Measurements from ENCODE around the gene C1orf210.

Gene C1orf210

GRCh38 chr1:43293176-43293575 lies 7.8 kb upstream of the C1orf210 start:
- DNase-seq, result no peak

GRCh38 chr1:43292679-43293078 lies 7.3 kb upstream of the C1orf210 start:
- no peak for DNase-seq

- DNase-seq, result no peak
Measured at GRCh38 chr1:43292216-43292615, 6.8 kb upstream of the C1orf210 start.

- DNase-seq, result no peak
Measured at GRCh38 chr1:43288785-43289706, 3.7 kb upstream of the C1orf210 start.

GRCh38 chr1:43288058-43288784 lies 2.8 kb upstream of the C1orf210 start:
- DNase-seq, result peak in 1 of 2 experiments; percentile 26

GRCh38 chr1:43286533-43286932 lies 1.2 kb upstream of the C1orf210 start:
- DNase-seq, result no peak

GRCh38 chr1:43286115-43286514 lies 734 bp upstream of the C1orf210 start:
- no peak for DNase-seq

- DNase-seq, result no peak
Measured at GRCh38 chr1:43284546-43285110, 753 bp downstream of the C1orf210 start.

GRCh38 chr1:43284065-43284464 lies 1.3 kb downstream of the C1orf210 start:
- DNase-seq, result no peak

- DNase-seq, result no peak
Measured at GRCh38 chr1:43282220-43283195, 2.9 kb downstream of the C1orf210 start.

- DNase-seq, result no peak
Measured at GRCh38 chr1:43280692-43281091, 4.7 kb downstream of the C1orf210 start.

DNA sequence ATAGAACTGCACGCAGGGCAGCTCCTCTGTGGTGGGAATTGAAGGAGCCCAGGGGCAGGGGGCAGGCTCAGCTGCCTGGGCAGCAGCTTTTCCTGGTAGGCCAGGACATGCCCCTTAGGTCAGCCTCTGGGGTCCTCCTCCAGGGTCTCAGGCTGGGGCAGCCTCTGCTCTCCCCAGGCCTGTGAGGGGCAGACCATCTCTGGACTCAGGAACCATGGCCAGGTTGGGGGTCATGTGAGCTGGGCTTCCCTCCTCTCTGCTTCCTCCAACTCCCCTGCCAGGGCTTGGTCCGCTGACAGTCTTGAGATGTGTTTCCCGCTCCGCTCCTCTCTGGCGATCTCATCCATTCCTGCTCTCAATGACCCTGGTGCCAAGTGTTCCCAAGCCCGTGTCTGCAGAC lies 5.7 kb downstream of the C1orf210 start:
- no peak for DNase-seq

DNA sequence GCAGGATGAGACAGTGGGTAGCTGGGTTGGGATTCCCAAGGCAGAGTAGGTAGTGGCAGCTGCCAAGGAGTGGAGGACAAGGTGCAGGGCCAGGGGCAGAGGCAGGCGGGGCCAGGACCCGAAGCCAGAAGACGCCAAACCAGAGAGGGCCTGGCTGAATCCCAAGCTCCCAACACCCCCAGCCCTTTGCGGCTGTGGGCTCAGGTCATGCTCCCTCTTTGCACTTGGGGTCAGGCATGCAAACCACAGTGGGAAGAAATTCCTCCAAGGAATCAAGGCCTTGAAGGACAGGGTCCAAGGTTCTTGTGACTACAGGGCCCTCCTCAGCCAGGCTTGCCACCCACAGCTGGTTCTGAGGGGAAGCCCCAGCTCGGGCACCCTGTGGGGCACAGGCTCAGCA lies 6.2 kb downstream of the C1orf210 start:
- DNase-seq, result no peak

DNA sequence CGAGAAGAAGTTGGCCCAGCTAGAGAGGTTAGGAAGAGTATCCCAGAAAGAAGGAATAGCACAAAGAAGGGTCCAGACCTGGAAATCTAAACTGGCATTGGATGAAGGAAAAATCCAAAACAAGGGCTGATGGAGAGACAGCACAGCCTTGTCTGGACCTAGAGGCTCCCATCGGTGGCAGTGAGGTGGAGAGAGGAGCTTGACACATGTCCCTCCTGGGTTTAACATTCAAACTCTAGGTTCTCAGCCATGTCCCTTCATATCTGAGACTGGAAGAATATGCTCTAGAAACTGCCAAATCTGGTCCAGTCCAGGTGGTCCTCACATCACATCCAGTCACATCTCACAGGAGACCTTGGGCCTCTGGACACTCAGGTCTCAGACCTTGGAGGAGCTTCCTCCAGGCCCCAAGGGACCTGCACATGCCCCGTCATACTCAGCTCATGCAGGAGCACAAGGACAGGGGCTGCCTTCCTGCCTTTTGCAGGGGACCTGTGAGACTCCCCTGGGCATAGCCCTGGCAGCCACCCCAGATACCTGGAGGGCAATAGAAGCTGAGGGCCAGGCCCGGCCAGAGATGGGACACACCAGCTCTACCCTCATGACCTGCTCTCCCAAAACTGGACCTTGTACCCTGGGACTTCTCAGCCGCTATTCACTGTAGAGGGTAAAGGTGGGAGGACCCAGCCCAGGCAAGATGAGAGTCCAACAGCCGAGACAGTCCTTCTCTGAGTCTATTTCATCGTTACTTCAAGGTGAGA lies 8.1 kb downstream of the C1orf210 start:
- no peak for DNase-seq

GRCh38 chr1:43276673-43277072 lies 8.7 kb downstream of the C1orf210 start:
- DNase-seq, result no peak

DNA sequence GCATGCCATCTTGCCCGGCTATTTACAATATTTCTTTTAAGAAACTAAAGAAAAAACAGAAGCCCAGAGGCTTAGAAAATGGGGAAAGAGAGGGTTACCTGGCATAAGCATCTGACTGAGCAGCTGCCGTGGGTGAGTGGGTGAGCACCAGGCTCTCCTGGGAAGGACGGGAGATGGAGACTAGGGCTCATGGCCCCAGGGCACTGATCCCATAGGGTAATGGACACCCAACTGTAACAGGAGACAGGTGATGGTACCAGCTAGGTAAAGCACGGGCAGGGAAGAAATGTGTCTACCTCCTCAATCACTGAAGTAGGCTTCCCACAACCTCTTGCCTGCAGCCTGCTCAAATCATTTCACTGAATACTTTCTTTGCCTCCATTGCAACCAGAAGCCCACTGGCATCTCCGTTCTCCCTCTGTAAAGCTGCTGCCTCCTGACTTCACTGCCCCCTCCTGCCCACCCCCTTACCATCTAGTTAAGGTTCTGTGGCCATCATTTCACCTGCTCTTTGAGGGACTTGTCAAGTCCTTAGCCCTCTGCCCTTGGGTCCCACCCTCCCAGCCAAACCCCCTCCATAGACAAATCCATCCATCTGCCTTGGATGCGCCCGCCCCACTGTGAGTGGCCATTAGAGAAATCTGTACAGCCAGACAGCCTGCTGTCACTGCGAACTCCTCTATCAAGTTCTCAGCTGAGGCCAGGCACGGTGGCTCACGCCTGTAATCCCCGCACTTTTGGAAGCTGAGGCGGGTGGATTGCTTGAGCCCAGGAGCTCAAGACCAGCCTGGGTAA lies 9.4 kb downstream of the C1orf210 start:
- no peak for DNase-seq

GRCh38 chr1:43274804-43275180 lies 10.6 kb downstream of the C1orf210 start:
- no peak for DNase-seq

DNA sequence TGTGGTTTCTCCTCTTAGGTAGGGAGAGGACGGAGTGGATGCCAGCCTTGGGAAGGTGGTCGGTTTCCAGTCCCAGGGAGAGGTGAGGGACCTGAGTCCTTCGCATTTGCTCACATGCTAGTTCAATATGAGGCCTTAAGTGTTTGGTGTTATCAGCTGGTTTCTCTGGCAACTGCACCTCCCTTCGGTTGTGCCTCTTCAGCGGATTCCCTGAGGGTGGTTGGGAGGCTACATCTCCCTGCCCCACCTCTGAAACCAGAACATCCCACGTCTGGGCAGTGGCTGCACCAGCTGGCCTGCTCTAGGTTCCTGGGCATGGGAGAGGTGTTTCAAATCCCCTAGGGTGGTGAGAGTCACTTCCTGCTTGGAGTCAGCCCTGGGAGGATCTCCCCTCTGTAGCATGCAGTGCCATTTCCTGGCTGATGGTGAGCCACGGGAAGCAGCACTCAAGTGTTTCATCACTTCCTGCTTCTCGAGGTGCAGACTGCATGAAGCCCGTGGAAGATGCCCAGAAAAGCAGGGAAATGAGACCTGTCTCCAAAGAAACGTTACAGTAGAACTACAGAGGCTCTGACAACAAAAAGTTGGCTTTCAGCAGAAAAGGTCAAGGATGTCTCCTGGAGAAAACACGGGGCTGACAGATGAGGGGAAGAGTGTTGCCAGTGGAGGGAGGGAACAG lies 11.1 kb downstream of the C1orf210 start:
- DNase-seq, result no peak

DNA sequence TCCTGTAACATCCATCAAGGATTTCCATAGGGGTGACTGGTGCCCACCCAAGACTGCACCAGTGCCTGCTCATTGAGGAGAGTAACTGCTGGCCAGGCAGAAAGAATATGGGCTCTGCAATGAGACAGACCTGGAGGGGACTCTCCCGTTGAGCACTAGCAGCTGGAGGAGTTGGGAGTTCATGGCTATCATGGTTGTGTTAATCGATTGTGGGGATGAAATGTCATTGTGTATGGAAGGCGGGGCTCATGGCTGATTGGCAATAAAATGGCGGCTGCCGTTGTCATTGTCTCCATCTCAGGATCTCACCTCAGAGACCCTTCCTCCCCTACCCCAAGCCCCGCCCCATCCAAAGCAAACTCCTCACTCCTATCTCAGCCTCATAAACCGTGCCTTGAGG lies 11.7 kb downstream of the C1orf210 start:
- no peak for DNase-seq

Data from cerebellar nuclear complex (tissue), 1 donor.